Duodenal mucosa (tissue), 2 donors: ENCODE results near the gene PTPRCAP.
"Not testable (repeated sequence)": the region's sequence is repeated elsewhere in the genome, so short reads cannot be mapped to it uniquely, and the experiment has no call there.

Experiments used
- H3K27ac ChIP-seq: one replicate; pipeline ENCODE4 v1.7.0; 2013; ENCODE audit warnings: low read depth, low read length
- H3K27me3 ChIP-seq, 2 donors: one replicate each; pipeline ENCODE4 v1.7.0; 2013; ENCODE audit warnings: low read length in 2 of 2, control low read depth in 1 of 2; ENCODE audit not compliant: insufficient read depth in 2 of 2, control insufficient read depth in 1 of 2
- H3K36me3 ChIP-seq, 2 donors: one replicate each; pipeline ENCODE4 v1.7.0; 2013; ENCODE audit warnings: low read length in 2 of 2, control low read depth in 1 of 2; ENCODE audit not compliant: insufficient read depth in 2 of 2, control insufficient read depth in 1 of 2
- H3K4me1 ChIP-seq, 2 donors: one replicate each; pipeline ENCODE4 v1.7.0; 2013; ENCODE audit warnings: low read length in 2 of 2, control low read depth in 1 of 2; ENCODE audit not compliant: insufficient read depth in 2 of 2, control insufficient read depth in 1 of 2
- H3K4me3 ChIP-seq, 2 donors: one replicate each; pipeline ENCODE4 v1.7.0; 2013; ENCODE audit warnings: low read length in 2 of 2, low read depth in 1 of 2
- H3K9ac ChIP-seq, 2 donors: one replicate each; pipeline ENCODE4 v1.7.0; 2013; ENCODE audit warnings: low read length in 2 of 2, low read depth in 1 of 2
- H3K9me3 ChIP-seq, 2 donors: one replicate each; pipeline ENCODE4 v1.7.0; 2013; ENCODE audit warnings: low read length in 2 of 2, control low read depth in 1 of 2; ENCODE audit not compliant: control insufficient read depth in 1 of 2

The PTPRCAP gene, protein sequence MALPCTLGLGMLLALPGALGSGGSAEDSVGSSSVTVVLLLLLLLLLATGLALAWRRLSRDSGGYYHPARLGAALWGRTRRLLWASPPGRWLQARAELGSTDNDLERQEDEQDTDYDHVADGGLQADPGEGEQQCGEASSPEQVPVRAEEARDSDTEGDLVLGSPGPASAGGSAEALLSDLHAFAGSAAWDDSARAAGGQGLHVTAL

DNA sequence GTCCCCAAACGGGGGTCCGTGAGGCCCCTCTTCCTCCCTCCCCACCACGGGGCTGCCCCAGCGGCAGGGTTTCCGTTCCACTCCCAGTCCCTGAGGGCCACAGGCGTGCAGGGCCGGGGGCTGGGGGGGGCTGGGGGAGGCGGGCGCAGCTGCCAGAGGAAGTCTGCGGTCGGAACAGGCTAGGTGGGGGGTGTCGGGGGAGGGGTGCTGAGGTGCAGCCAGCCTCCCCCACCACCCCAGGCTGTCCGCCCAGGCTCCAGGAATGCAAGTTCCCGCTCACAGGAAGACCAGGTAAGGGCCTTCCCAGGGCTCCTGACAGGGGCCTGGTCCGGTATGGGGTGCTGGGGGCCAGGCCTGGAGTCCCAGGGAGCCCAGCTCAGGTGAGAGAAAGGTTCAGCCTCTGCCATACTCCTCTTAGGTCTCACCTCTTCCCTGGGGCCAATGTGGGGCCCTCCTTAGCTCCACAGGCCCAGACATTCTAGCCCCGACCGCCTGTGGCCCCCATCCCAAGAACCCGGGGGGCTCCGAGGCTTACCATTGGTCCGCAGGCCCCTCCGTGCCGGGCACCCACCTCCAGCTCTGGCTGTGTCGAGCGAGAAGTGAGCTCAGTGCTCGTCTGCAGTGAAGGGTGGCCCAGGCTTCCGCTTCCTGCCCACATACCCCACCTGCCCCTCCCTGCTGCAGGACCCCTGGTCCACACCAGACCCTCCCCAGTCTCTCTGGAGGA lies at the start of gene PTPRCAP:
Gene PTPRCAP, minus strand, starts transcription at position 601 of the 727 bp plus-strand sequence. Its CDS starts 63 bp downstream, at position 538.
- peaks cover 9 to 37% of the 10 kb centered on the region in 2 donors for H3K4me1 ChIP-seq
- H3K27ac ChIP-seq, result peak within 1 kb of the TSS; percentile 42
- H3K9me3 ChIP-seq, result no peaks in the 10 kb centered on the region
- peak within 1 kb of the TSS; percentile 43 to 48 for H3K9ac ChIP-seq
- peak within 1 kb of the TSS; percentile 58 to 68 for H3K4me3 ChIP-seq
- no peaks in the 10 kb centered on the region for H3K27me3 ChIP-seq
- peaks cover 27 to 69% of the 10 kb centered on the region in 2 donors for H3K36me3 ChIP-seq

DNA sequence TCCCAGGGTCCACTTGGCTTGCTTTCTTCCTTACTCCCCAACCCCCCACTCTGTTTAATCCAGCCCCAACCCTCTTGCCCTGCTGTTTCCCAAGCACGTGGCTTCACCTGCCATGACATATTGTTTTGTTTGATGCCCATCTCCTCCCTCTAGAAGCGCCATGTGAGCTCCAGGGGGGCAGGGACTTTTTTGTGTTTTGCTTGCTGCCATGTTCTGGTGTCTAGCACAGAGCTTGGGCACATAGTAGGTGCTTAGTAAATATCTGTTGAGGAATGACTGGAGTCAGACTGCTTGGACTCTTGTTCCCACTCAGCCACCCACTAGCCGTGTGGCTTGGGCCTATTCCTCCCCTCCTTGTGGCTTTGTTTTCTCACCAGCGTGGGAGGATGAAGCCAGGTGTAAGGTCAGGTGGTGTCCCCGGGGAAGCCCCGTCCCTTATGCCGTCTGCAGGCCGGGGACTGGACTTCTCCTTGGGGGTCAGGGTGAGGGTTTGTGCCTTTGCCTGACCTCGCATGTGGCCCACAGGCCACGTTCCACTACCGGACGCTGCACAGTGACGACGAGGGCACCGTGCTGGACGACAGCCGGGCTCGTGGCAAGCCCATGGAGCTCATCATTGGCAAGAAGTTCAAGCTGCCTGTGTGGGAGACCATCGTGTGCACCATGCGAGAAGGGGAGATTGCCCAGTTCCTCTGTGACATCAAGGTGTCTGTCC lies 49.2 kb upstream of the PTPRCAP start:
- Histone ChIP-seq H3K4me1 (peaks cover 14 to 36% of the 10 kb centered on the region in 2 donors), H3K36me3 (peaks cover 13 to 24% of the 10 kb centered on the region in 2 donors), H3K27ac (no peak overlapping the region), H3K9me3 (no peaks in the 10 kb centered on the region), H3K9ac (no peak overlapping the region), H3K4me3 (no peak overlapping the region), H3K27me3 (no peaks in the 10 kb centered on the region)

DNA sequence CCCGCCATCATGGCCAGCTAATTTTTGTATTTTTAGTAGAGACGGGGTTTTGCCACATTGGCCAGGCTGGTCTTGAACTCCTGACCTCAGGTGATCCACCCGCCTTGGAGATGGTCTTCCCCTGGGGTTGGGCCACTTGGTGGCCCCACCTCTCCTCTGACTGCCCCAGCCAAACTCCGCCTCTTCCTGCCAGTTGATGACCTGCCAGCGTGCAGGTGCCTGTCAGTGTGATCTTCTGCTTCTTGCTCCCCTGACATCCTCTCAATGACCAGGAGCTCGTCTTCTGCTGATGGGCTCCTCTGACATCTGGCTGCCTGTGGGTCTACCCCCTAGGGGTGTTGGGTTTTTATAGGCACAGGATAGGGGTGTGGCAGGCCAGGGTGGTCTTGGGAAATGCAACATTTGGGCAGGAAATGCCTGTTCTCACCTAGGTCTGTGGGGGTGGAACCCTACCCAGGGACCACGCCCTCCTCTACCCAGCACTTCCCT lies 48.4 kb upstream of the PTPRCAP start:
- H3K27ac ChIP-seq, H3K27me3 ChIP-seq, H3K4me3 ChIP-seq, H3K9ac ChIP-seq, H3K9me3 ChIP-seq: not testable (repeated sequence)
- Histone ChIP-seq H3K36me3 (peaks cover 7 to 18% of the 10 kb centered on the region in 2 donors), H3K4me1 (peaks cover 14 to 36% of the 10 kb centered on the region in 2 donors)

DNA sequence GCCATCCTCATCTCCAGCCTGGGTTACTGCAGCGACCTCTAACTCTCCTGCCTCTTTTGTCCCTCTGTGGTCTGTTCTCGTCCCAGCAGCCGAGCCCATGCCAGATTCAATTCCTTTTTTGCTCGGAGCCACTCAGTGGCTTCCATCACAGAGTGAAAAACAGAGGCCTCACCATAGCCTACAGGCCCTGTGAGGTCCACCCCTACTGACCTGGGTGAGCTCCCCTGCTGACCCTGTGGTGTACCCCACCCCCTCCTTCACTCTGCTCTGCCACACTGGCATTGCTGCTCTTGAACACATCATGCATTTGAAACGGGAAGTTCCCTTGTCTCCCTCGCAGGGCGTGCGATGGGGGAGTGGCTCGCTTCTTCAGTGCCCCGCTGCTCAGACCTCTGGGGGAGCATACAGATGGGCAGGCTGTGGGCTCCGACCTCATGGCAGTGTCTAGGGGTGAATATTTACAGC lies 47.4 kb upstream of the PTPRCAP start:
- Histone ChIP-seq H3K9ac (peak overlapping the region; percentile 39 to 66), H3K9me3 (no peaks in the 10 kb centered on the region), H3K4me1 (peaks cover 14 to 36% of the 10 kb centered on the region in 2 donors), H3K36me3 (peaks cover 4 to 12% of the 10 kb centered on the region in 2 donors), H3K4me3 (peak overlapping the region in 1 of 2 donors; percentile 85), H3K27ac (no peak overlapping the region), H3K27me3 (no peaks in the 10 kb centered on the region)

DNA sequence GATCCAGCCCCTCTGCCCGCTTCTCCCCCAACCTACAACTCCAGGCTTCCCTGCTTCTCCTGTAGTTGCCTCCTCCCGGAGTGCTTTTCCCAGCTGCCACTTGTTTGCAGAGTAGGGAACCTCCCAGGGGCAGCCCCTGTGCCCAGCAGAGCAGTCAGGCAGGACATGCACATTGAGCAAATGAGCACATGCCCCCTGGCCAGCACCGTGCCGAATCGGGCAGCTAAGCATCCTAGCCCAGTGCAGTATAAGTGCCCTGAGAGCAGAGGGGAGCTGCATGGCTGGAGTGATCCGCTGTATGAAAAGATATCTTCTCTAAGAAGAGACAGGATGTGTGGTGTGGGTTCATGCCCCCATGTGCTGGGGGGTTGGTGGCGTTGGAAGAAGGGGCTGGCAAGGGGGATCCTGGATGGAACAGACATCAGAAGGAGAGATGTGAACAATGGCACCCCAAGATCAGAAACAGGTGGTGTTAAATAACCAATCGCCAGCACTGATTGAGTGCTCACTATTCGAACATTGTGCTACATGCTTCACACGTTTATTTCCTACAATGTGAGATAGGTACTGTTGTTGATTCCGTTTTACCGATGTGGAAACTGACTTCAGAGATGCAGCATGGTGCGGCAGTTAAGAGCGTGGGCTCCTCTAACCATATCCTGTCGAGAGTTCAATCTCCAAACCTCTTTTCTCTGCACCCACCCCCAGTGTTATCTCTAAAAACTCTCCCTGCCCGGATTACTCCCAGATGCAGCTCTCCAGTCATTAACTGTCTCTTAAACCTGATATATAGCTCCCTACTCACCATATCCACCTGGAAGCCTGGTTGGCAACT lies 46.6 kb upstream of the PTPRCAP start:
- peak overlapping the region; percentile 81 for H3K27ac ChIP-seq
- H3K9ac ChIP-seq, result peak overlapping the region; percentile 47 to 66
- no peaks in the 10 kb centered on the region for H3K27me3 ChIP-seq
- peaks cover 0 to 3% of the 10 kb centered on the region in 2 donors for H3K36me3 ChIP-seq
- no peaks in the 10 kb centered on the region for H3K9me3 ChIP-seq
- H3K4me1 ChIP-seq, result peaks cover 14 to 36% of the 10 kb centered on the region in 2 donors
- H3K4me3 ChIP-seq, result peak overlapping the region; percentile 73 to 85

DNA sequence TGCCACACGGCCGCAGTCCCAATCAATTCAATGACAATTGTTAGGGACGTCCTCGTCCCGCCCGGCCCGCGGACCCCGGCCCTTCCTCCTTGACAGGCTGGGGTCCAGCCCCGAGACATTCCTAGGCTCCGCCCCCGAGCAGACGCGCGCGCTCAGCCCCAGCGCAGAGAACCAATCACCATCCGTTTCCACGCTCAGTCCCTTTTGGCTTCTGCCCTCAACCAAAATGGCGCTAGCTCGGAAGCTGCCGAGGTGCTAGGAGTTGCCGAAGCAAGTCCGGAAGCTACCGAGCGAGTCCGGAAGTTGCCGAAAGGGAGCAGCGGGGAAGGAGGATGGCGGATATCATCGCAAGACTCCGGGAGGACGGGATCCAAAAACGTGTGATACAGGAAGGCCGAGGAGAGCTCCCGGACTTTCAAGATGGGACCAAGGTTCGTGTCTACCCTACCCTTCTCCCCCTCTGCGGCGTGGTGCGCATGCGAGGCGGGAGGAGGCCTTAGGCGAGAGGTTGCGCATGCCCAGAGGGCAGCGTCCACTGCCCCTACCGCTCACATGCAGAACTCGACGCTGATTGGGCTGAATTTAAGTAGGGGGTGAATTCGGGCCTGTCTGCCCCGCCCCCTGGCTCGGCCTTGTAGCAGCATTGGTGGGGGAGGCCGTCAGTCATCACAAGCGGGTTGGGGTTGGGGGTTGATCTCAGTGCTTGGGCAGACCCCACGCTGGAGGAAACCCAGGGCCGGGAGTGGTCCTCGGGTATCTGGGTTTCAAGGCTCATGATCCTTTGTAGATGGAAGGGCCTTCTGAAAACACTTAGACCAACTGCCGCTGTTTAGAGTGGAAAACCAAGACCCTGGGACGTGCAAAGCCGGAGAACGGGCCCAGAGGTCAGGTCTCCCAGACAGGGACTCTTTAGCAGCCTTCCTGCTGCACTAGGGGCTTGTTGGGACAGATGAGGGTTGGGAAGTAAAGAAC lies 45.6 kb upstream of the PTPRCAP start, which contains the start of gene AIP:
Gene AIP, plus strand, starts transcription at position 200 of the 972 bp plus-strand sequence. Its CDS starts 133 bp downstream, at position 333.
- H3K9me3 ChIP-seq, result no peaks in the 10 kb centered on the region
- H3K27ac ChIP-seq, result peak within 1 kb of the TSS; percentile 81
- peak within 1 kb of the TSS; percentile 73 to 85 for H3K4me3 ChIP-seq
- peaks cover 0 to 3% of the 10 kb centered on the region in 2 donors for H3K36me3 ChIP-seq
- H3K9ac ChIP-seq, result peak within 1 kb of the TSS; percentile 66 to 76
- peaks cover 14 to 36% of the 10 kb centered on the region in 2 donors for H3K4me1 ChIP-seq
- no peaks in the 10 kb centered on the region for H3K27me3 ChIP-seq

DNA sequence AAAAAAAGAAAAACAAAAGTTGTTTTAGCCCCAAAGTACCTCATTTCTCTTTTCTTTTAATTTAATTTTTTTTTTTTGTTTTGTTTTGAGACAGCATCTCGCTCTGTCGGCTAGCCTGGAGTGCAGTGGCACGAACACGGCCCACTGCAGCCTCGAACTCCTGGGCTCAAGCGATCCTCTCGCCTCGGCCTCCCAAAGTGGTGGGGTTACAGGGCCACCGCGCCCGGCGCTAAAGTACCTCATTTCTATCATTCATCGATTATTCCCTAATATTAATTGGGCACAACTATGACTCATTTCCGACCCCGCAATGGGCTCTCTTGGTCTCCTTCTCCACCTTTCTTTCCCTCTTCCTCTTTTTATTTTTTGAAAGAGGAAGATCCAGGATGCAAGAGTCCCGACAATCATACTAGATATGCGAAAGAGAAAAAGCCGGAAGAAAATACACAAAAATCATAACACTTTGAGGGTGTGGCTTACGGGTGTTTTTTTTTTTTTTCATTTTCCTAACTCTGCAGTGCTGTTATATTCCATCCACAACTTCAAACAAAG lies 44.9 kb upstream of the PTPRCAP start:
- peak overlapping the region; percentile 81 for H3K27ac ChIP-seq
- peak overlapping the region; percentile 73 to 85 for H3K4me3 ChIP-seq
- H3K36me3 ChIP-seq, result peaks cover 0 to 3% of the 10 kb centered on the region in 2 donors
- H3K9ac ChIP-seq, result peak overlapping the region; percentile 66 to 76
- peaks cover 14 to 36% of the 10 kb centered on the region in 2 donors for H3K4me1 ChIP-seq
- H3K27me3 ChIP-seq, result no peaks in the 10 kb centered on the region
- H3K9me3 ChIP-seq, result no peaks in the 10 kb centered on the region

DNA sequence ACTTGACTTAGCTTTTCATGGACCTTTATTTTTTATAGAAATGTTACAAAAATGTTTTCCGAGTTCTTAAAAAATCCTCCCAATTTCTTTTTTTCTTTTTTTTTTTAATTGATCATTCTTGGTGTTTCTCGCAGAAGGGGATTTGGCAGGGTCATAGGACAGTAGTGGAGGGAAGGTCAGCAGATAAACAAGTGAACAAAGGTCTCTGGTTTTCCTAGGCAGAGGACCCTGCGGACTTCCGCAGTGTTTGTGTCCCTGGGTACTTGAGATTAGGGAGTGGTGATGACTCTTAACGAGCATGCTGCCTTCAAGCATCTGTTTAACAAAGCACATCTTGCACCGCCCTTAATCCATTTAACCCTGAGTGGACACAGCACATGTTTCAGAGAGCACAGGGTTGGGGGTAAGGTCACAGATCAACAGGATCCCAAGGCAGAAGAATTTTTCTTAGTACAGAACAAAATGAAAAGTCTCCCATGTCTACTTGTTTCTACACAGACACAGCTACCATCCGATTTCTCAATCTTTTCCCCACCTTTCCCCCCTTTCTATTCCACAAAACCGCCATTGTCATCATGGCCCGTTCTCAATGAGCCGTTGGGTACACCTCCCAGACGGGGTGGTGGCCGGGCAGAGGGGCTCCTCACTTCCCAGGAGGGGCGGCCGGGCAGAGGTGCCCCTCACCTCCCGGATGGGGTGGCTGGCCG lies 40.0 kb upstream of the PTPRCAP start:
- H3K36me3 ChIP-seq, H3K4me3 ChIP-seq, H3K9ac ChIP-seq, H3K9me3 ChIP-seq, H3K4me1 ChIP-seq, H3K27ac ChIP-seq, H3K27me3 ChIP-seq: not testable (repeated sequence)
